ENCODE results near the gene DOCK11. TPM values are rescaled to one million over a fixed set of nuclear protein-coding genes. Genes with fewer than 3 reads are reported as not detected.

Gene DOCK11
- total RNA-seq, 2 donors from 2014 or later: 3.1 to 3.4 TPM

- Histone ChIP-seq H3K4me3 (ENCODE audit: low read length) (no peak overlapping the region), H3K27ac (ENCODE audit: low read depth, low read length) (no peak overlapping the region), H3K27me3 (ENCODE audit: control insufficient read depth, insufficient read depth, low read length, poor library complexity, severe bottlenecking) (no peaks in the 10 kb centered on the region), H3K9me3 (ENCODE audit: control insufficient read depth, low read length) (no peaks in the 10 kb centered on the region), H3K4me1 (ENCODE audit: control insufficient read depth, insufficient read depth, low read length) (no peaks in the 10 kb centered on the region), H3K9ac (ENCODE audit: extremely low read depth, low read length, poor library complexity, severe bottlenecking) (no peak overlapping the region), H3K36me3 (ENCODE audit: control insufficient read depth, insufficient read depth, low read length) (no peaks in the 10 kb centered on the region)
- H3K27ac Mint-ChIP-seq: no peak overlapping the region
- H3K4me1 Mint-ChIP-seq: no peaks in the 10 kb centered on the region
- peaks cover 58% of the 10 kb centered on the region for H3K9me3 Mint-ChIP-seq
- no peak for DNase-seq
- H3K36me3 Mint-ChIP-seq (ENCODE audit: low read depth): no peaks in the 10 kb centered on the region
- no peak for TF ChIP-seq CTCF (conservative IDR thresholded peaks at IDR 0.05)
- H3K4me3 Mint-ChIP-seq: no peak overlapping the region
- 78% methylated on average over 1 of the region's 1 CpG; no CpG with 5 or more reads in 1 of the 2 experiments for WGBS, 2 experiments (ENCODE audit: insufficient coverage in 1 of 2, insufficient read length in 1 of 2)
- no peaks in the 10 kb centered on the region for H3K27me3 Mint-ChIP-seq (ENCODE audit: insufficient read depth)
Observed at GRCh38 chrX:118589227-118589626, 93.6 kb downstream of the DOCK11 start.

- Mint-ChIP-seq H3K36me3 (ENCODE audit: low read depth) (no peaks in the 10 kb centered on the region), H3K27ac (no peak overlapping the region), H3K4me3 (no peak overlapping the region), H3K4me1 (no peaks in the 10 kb centered on the region), H3K9me3 (peaks cover 48% of the 10 kb centered on the region), H3K27me3 (ENCODE audit: insufficient read depth) (no peaks in the 10 kb centered on the region)
- no peak for DNase-seq
- Histone ChIP-seq H3K9me3 (ENCODE audit: control insufficient read depth, low read length) (no peaks in the 10 kb centered on the region), H3K4me1 (ENCODE audit: control insufficient read depth, insufficient read depth, low read length) (no peaks in the 10 kb centered on the region), H3K4me3 (ENCODE audit: low read length) (no peak overlapping the region), H3K36me3 (ENCODE audit: control insufficient read depth, insufficient read depth, low read length) (no peaks in the 10 kb centered on the region), H3K27ac (ENCODE audit: low read depth, low read length) (no peak overlapping the region), H3K27me3 (ENCODE audit: control insufficient read depth, insufficient read depth, low read length, poor library complexity, severe bottlenecking) (no peaks in the 10 kb centered on the region), H3K9ac (ENCODE audit: extremely low read depth, low read length, poor library complexity, severe bottlenecking) (no peak overlapping the region)
- WGBS, 2 experiments (ENCODE audit: insufficient coverage in 1 of 2, insufficient read length in 1 of 2): 93% methylated on average over 2 of the region's 3 CpGs; no CpG with 5 or more reads in 1 of the 2 experiments
- TF ChIP-seq CTCF (conservative IDR thresholded peaks at IDR 0.05): no peak
Observed at GRCh38 chrX:118593407-118593806, 97.8 kb downstream of the DOCK11 start.

GRCh38 chrX:118594697-118595420 lies 99.2 kb downstream of the DOCK11 start:
- DNase-seq: no peak
- TF ChIP-seq CTCF (conservative IDR thresholded peaks at IDR 0.05): no peak
- Mint-ChIP-seq H3K27me3 (ENCODE audit: insufficient read depth) (no peaks in the 10 kb centered on the region), H3K4me1 (no peaks in the 10 kb centered on the region), H3K4me3 (no peak overlapping the region), H3K9me3 (peaks cover 46% of the 10 kb centered on the region), H3K27ac (no peak overlapping the region), H3K36me3 (ENCODE audit: low read depth) (no peaks in the 10 kb centered on the region)
- Histone ChIP-seq H3K4me3 (ENCODE audit: low read length) (no peak overlapping the region), H3K36me3 (ENCODE audit: control insufficient read depth, insufficient read depth, low read length) (no peaks in the 10 kb centered on the region), H3K9ac (ENCODE audit: extremely low read depth, low read length, poor library complexity, severe bottlenecking) (no peak overlapping the region), H3K9me3 (ENCODE audit: control insufficient read depth, low read length) (no peaks in the 10 kb centered on the region), H3K27me3 (ENCODE audit: control insufficient read depth, insufficient read depth, low read length, poor library complexity, severe bottlenecking) (no peaks in the 10 kb centered on the region), H3K27ac (ENCODE audit: low read depth, low read length) (no peak overlapping the region), H3K4me1 (ENCODE audit: control insufficient read depth, insufficient read depth, low read length) (no peaks in the 10 kb centered on the region)
- WGBS, 2 experiments (ENCODE audit: insufficient coverage in 1 of 2, insufficient read length in 1 of 2): 89 to 100% methylated on average over 1 to 4 of the region's 4 CpGs
